Measurements from ENCODE around the gene CIP2A.

The CIP2A gene

DNA sequence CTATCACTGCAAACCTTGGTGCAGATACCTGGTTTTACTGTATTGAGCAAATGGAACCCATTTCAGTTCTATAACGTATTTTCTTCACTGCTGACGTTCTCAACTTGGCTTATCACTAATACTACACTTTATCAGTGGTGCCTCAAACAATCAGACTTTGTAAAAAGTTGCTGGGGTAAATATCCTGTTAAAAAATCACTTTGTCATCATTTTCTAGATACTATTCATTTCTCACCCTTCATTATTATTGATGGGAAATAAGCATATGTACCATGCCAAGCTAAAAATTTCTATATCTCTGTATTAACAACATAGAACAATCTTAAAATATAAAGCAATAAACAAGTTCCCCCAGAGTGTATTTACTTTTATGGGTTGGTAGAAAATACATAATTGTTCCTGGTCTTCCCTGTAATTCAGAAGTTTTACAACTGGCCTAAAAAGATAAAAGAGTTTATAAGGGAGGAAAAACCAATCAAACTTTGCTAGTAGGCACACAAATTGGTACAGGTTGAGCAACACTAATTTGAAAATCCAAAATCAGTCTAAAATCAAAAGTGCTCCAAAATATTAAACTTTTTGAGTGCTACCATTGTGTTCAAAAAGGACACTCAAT lies 33.2 kb downstream of the CIP2A start:
- Mint-ChIP-seq H3K4me1 (peaks cover 12% of the 10 kb centered on the region), H3K9me3 (no peaks in the 10 kb centered on the region), H3K36me3 (ENCODE audit: low read depth) (peaks cover 21% of the 10 kb centered on the region), H3K4me3 (no peak overlapping the region), H3K27me3 (ENCODE audit: low read depth) (no peaks in the 10 kb centered on the region), H3K27ac (peak overlapping the region; percentile 92 to 95 (median 94))
- TF ChIP-seq, protein P1, sequence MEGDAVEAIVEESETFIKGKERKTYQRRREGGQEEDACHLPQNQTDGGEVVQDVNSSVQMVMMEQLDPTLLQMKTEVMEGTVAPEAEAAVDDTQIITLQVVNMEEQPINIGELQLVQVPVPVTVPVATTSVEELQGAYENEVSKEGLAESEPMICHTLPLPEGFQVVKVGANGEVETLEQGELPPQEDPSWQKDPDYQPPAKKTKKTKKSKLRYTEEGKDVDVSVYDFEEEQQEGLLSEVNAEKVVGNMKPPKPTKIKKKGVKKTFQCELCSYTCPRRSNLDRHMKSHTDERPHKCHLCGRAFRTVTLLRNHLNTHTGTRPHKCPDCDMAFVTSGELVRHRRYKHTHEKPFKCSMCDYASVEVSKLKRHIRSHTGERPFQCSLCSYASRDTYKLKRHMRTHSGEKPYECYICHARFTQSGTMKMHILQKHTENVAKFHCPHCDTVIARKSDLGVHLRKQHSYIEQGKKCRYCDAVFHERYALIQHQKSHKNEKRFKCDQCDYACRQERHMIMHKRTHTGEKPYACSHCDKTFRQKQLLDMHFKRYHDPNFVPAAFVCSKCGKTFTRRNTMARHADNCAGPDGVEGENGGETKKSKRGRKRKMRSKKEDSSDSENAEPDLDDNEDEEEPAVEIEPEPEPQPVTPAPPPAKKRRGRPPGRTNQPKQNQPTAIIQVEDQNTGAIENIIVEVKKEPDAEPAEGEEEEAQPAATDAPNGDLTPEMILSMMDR (IDR thresholded peaks at IDR 0.05; ENCODE audit: unreplicated experiment in 3 of 3), result no peak

DNA sequence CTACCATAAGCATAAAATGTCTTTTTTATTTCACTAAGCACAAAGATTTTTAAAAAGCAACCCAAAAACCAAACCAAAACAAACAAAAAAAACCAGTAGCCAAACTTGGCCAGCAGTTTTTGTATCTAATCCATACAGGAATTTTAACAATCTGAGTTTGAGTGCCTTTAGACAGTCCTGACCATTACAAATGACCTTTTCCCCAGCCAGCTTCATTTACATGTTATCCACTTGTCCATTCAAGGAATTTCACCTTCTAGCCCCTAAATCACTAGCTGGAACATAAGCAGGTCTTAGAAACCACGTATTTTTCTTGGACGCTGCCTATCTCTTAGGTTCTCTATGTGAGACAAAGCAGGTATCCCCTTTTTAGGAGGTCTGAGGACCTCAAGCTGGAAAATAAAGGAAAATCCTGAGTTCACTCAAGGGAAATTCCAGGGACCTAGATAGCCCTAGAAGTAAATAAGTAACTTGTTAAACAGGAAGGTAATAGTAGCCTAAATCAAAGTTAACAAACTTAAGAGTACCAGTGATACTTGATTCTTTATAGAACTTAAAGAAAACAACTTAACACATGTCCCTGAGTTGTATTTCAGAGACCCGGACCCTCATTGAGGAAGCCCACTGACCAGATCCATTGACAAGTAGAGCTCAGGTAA lies 34.2 kb downstream of the CIP2A start:
- H3K36me3 Mint-ChIP-seq (ENCODE audit: low read depth), result peaks cover 20% of the 10 kb centered on the region
- no peaks in the 10 kb centered on the region for H3K27me3 Mint-ChIP-seq (ENCODE audit: low read depth)
- no peaks in the 10 kb centered on the region for H3K9me3 Mint-ChIP-seq
- H3K4me1 Mint-ChIP-seq, result peaks cover 12% of the 10 kb centered on the region
- peak overlapping the region in 2 of 3 experiments; percentile 44 to 45 for H3K4me3 Mint-ChIP-seq
- TF ChIP-seq, protein P1 (IDR thresholded peaks at IDR 0.05; ENCODE audit: unreplicated experiment in 3 of 3), result no peak
- peak overlapping the region; percentile 92 to 95 (median 94) for H3K27ac Mint-ChIP-seq

DNA sequence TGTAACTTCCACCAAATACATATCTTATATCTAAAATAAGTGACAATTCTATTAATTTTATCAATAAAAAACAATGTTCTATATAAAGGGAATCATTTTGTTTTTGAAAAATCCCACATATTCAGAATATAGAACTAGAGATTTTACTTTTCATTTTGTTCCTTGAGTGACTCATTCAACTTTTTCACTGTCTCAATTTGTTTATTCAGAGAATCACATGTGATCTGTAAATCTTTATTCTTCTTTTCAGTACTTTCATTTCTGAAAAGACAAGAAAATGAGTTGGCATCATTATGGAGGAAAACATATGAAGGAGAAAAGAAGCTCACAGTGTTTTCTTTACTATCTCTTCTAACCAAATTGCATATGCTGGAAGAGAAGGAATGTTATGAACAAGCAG lies 35.0 kb downstream of the CIP2A start:
- Mint-ChIP-seq H3K36me3 (ENCODE audit: low read depth) (peaks cover 18% of the 10 kb centered on the region), H3K27me3 (ENCODE audit: low read depth) (no peaks in the 10 kb centered on the region), H3K4me3 (no peak overlapping the region), H3K27ac (peak overlapping the region; percentile 92 to 95 (median 94)), H3K9me3 (no peaks in the 10 kb centered on the region), H3K4me1 (peaks cover 12% of the 10 kb centered on the region)
- TF ChIP-seq, protein P1 (IDR thresholded peaks at IDR 0.05; ENCODE audit: unreplicated experiment in 3 of 3), result no peak

DNA sequence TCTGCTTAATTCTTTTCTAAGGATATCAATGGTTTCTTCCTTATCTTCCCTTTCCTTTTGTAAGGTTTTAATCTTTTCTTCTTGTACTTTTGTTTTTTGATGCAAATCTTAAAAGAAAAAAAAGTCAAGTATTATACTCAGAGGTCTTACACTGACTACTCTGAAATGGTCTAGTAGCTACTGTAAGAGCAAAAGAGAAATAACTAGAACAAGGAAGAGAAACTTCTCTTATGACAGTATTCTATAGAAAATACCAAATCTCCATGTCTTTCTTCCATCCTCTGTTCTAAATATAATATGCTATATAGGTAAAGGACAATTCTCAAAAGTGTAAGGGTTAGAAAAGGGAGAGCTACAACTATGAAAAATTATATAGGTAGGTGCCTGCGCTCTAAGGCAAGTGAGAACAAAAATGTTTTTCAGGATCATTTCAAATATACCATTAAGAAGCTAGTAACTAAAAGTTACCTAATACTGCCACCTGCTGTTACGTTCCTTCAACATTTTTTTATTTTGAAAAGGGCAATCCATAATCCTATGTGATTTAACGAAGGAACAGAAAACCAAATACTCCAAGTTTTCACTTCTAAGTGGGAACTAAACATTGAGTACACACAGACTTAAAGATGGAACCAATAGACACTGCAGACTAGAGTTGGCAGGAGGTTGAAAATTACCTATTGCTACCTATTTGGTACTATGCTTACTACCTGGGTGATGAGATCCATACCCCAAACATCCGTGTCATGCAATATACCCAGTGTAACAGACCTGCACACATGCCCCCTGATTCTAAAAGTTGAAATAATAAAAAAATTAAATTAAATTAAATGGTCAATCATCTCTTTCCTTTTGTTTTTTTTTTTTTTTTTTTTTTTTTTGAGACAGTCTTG lies 36.7 kb downstream of the CIP2A start:
- Mint-ChIP-seq H3K4me1 (peaks cover 12% of the 10 kb centered on the region), H3K27me3 (ENCODE audit: low read depth) (no peaks in the 10 kb centered on the region), H3K27ac (peak overlapping the region; percentile 15 to 82 (median 76)), H3K36me3 (ENCODE audit: low read depth) (peaks cover 4% of the 10 kb centered on the region), H3K4me3 (no peak overlapping the region), H3K9me3 (no peaks in the 10 kb centered on the region)
- TF ChIP-seq, protein P1 (IDR thresholded peaks at IDR 0.05; ENCODE audit: unreplicated experiment in 3 of 3), result peak; percentile 63 to 68 (median 66)

DNA sequence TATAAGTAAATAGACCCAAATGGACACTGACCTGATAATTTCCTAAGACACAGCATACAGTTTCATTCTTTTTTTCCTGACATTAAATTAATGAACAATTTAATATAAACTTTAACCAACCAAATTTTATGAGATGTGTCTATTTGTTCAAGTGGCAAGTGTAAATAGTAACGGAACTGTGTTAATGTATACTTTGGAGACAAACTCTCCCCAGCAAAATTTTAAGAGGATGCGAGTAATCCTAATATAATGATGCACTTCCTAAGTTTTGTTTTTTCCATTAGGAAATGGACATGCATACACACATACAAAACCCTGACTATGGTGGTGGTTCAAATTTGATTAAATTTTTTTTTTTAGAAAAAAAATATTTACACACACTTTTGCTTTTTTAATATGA lies 40.4 kb downstream of the CIP2A start:
- Mint-ChIP-seq H3K36me3 (ENCODE audit: low read depth) (peaks cover 8% of the 10 kb centered on the region), H3K27me3 (ENCODE audit: low read depth) (no peaks in the 10 kb centered on the region), H3K4me3 (no peak overlapping the region), H3K4me1 (peaks cover 19% of the 10 kb centered on the region), H3K27ac (no peak overlapping the region), H3K9me3 (no peaks in the 10 kb centered on the region)
- TF ChIP-seq, protein P1 (IDR thresholded peaks at IDR 0.05; ENCODE audit: unreplicated experiment in 3 of 3), result no peak

Data from nephron (organoid).